GM18868 (cell line): ENCODE measurements around the gene GIMAP7.
"Not testable (repeated sequence)": the region's sequence is repeated elsewhere in the genome, so short reads cannot be mapped to it uniquely, and the experiment has no call there.

ENCODE experiments used
- ATAC-seq: cut with Tn5 transposase; IDR thresholded peaks from one replicate; pipeline ENCODE4 v1.9.1; 2021; ENCODE audit warnings: mild to moderate bottlenecking, moderate library complexity; ENCODE audit not compliant: unreplicated experiment

Gene GIMAP7

GRCh38 chr7:150514748-150515222 is at the start of gene GIMAP7:
GIMAP7 (plus strand) TSS chr7:150514872; CDS start chr7:150519975, 5,103 bp downstream.
- peak; percentile 75 for ATAC-seq

DNA sequence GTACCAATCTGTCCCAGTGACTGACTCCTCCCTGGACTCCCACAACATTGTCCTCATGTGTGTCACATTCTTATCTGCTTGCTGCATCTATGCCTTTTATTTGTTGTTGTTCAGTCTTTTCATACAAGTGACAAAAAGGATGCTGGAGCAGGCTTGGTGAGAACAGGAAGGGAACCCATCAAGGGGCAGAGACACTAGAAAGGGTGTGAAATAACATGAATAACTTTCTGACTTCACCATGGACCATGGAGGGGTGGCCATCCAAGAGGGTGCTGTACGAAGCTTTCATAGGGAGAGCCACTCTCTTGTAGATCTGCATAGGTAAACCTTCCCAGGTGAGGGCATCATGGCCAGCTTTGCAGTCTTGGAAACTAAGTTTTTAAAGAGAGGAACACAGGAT is 49.7 kb upstream of the GIMAP7 start:
- ATAC-seq, result no peak

DNA sequence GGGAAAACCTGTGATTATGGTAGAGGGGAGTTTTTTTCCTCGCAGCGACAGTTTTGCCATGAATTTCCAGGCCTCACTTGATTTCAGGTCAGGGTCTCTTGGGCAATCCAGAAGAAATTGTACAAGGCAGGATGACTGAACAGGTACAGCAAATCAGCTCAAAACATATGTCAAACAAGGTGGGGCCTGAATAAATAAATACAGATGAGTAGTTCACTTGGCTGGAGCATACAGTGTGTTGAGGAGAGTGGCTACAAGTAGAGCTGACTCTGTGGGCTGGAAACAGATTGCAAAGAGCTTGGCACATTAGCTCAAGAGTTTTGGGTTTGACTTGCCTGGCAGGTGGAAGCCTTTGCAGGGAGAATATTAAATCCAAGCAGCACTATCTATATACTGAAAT is 49.3 kb upstream of the GIMAP7 start:
- no peak for ATAC-seq

DNA sequence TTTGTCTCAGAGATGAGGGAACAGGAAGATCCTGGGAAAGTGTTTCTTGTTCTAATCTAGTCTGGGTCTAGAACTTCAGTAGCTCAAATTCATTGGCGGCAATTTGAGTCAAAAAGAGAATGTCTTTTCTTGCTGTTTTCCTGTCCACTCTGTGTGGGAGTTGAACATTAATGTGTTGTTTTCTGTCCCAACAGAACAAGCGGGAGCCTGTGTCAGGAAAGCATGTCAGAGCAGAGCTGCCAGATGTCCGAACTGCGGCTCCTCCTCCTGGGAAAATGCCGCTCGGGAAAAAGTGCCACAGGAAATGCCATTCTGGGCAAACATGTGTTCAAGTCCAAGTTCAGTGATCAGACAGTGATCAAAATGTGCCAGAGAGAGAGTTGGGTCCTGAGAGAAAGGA is 48.2 kb upstream of the GIMAP7 start:
- no peak for ATAC-seq

DNA sequence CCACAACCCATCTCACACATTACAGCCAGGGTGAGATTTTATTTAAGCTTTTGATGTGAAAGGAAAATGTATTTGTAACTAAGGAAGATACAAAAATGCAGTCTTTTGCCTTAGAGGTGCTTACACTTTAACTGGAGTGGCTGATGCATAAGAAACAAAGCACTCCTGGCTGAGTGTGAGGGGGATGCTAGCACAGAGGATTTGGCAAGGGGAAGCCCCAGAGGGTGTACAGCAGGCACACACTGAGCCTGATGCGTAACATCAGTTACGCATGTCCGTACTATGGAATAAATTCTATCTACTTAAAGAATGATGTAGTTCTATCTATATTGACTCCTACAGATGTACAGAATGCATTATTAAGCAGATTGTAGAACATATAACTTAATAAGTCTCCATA is 46.4 kb upstream of the GIMAP7 start:
- no peak for ATAC-seq

GRCh38 chr7:150471886-150472285 is 42.8 kb upstream of the GIMAP7 start:
- ATAC-seq, result no peak

GRCh38 chr7:150473902-150474301 is 40.8 kb upstream of the GIMAP7 start:
- ATAC-seq, result no peak

DNA sequence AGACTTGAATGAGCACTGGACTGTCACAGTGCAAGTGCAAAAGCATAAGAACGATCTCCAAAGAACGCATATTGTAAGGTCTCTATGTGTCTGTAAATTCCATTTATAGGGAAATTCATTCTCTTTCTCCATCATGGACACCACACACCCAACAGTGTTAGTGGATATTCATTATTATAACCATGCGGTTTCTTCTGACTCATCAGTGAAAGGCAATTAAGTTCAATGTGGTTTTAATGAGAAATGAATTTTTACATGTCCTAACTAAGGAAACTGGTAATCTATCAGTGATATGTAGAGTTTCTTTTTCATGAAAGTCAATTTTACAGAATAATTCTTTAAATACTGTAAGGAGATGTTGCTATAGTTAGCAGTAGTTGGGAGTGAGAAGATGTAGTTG is 38.4 kb upstream of the GIMAP7 start:
- ATAC-seq, result no peak

DNA sequence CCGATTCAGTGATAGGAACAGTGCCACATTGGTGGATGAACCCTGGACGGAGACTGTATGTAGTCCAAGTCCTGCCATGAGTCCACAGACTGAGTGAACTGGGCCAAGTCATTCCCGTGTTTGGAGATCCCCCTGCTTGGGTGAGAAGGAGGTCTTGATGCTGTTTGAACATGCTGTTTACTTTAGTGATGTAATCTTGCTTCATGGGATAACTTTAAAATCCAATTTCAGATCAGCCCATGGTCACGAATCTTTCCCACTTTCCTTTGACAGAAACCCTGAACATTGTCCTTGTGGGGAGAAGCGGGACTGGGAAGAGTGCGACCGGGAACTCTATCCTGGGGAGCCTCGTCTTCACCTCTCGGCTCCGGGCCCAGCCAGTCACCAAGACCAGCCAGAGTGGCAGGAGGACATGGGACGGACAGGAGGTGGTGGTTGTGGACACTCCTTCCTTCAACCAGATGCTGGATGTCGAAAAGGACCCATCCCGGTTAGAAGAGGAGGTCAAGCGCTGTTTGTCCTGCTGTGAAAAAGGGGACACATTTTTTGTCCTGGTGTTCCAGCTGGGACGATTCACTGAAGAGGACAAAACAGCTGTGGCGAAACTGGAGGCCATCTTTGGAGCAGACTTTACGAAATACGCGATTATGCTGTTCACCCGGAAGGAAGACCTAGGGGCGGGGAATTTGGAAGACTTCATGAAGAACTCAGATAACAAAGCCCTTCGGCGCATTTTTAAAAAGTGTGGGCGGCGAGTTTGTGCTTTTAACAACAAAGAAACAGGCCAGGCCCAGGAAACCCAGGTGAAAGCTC is 37.6 kb upstream of the GIMAP7 start:
- no peak for ATAC-seq

DNA sequence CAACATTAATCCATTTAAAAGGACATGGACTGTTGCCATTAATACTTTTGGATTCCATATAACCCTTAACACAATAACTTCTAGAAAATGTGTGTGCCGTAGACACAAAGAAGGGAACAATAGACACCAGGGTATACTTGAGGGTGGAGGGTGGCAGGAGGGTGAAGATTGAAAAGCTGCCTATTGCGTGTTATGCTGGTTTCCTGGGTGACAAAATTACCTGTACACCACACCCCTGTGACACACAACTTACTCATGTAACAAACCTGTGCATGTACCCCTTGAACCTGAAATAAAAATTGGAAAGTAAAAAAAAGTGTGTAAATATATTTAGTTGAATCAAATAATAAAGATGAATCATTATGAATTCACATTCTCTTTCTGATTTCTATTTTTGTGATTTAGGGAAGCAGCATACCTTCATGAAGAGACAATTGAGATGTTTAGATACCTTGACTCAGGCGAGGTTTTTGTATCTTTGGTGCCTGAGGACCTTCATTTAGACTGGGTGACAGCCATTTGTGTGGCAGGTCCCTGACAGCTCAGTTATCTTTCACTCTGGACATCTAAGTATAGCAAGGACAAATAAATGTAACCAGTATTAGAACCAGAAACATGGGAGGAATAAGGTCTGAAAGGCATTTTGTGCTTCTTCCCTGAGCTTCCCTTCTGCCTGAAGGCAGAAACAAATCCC is 35.5 kb upstream of the GIMAP7 start:
- ATAC-seq, result no peak

GRCh38 chr7:150481186-150481920 is 33.3 kb upstream of the GIMAP7 start:
- no peak for ATAC-seq

DNA sequence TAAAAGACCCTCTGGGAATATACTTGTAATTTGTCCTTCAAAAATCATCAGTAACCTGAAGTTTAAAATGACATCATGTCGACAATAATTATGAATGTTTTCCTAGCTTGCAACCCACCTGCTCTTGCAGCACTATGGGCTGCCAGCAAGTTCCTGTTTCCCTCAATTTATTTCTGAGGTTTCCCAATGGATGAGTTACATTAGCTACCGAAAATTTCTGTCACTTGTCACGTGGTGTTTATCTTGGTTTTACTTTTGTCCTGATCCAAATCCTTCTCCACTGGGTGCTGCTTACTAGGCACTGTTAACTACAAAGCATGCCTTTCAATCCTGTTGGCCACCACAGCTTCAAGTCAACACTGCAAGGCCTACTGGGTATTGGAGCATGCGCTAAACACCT is 32.8 kb upstream of the GIMAP7 start:
- ATAC-seq, result no peak

GRCh38 chr7:150483514-150483913 is 31.2 kb upstream of the GIMAP7 start:
- not testable (repeated sequence) for ATAC-seq

GRCh38 chr7:150484071-150484470 is 30.6 kb upstream of the GIMAP7 start:
- not testable (repeated sequence) for ATAC-seq

DNA sequence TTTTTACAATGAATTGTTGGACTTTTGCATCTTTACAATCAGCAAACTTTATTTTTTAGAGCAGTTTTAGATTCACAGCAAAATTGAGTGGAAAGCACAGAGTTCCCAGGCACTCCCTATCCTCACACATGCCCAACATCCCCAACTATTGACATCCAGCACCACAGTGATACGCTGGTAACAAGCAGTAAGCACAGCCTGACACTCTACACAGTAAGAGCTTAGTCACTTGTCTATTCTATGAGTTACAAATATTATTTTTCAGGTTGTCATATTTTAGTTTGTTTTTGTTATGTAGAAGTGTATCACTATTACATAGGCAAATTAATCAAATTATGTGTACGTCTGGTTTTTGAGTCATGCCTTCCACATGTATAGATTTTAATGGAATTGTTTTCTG is 27.0 kb upstream of the GIMAP7 start:
- no peak for ATAC-seq

DNA sequence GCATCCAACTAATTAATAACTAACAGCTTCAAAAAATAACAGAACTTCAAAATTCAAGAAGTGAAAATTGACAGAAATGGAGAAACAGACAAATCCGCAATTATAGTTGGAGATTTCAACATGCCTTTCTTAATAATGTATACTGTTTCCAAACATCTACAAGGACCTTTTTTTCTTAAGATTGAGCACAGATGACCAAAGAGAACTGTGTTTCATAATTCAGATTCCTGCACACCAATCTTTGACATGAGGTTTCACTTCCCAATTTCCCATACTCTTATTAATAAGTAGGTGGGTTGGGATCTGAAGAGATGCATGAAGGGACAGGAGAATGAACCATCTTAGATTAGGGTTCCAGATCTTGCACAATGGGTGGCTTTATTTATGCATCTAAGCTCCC is 24.9 kb upstream of the GIMAP7 start:
- no peak for ATAC-seq

DNA sequence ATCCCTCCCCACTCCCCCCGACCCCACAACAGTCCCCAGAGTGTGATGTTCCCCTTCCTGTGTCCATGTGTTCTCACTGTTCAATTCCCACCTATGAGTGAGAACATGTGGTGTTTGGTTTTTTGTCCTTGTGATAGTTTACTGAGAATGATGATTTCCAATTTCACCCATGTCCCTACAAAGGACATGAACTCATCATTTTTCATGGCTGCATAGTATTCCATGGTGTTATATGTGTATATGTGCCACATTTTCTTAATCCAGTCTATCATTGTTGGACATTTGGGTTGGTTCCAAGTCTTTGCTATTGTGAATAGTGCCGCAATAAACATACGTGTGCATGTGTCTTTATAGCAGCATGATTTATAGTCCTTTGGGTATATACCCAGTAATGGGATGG is 21.2 kb upstream of the GIMAP7 start:
- ATAC-seq, result not testable (repeated sequence)

DNA sequence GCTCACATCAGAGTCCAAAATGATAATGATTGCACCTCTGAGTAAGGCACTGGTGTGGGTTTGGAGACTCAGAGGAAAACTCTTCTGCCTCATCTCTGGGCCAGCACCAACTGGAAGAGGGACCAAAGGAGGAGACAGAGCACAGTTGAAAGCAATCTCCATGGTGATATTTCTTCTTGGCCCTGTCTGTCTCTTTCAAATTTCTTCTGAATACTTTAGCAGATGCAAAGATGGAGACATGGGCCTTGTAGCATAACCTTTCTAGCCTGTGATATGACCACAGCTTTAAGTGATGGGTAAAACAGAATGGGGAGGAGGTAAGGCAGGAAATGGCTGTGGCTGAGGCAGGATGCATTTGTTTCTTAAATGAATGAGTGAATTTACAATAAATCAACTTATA is 12.2 kb upstream of the GIMAP7 start:
- ATAC-seq, result no peak

DNA sequence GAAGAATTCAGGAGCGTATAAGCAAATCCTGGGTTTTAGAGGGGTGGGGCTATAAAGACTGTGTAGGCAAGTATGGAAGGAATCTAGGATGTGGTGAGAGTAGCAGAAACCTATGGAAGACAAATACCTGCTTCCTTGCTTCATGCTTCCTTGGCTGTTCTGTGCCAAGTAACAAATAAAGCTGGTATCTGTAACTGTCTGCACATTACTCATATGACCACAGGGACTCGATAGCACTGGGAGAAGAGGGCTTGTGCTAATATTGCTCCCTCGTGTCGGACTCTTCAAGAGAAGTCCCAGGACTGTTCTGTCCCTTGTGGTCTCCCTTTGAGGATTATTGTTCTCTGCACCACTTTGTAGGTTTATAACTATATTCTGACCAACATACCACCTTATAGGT is 11.5 kb upstream of the GIMAP7 start:
- no peak for ATAC-seq

- no peak for ATAC-seq
Measured at GRCh38 chr7:150503581-150503980, 11.1 kb upstream of the GIMAP7 start.

DNA sequence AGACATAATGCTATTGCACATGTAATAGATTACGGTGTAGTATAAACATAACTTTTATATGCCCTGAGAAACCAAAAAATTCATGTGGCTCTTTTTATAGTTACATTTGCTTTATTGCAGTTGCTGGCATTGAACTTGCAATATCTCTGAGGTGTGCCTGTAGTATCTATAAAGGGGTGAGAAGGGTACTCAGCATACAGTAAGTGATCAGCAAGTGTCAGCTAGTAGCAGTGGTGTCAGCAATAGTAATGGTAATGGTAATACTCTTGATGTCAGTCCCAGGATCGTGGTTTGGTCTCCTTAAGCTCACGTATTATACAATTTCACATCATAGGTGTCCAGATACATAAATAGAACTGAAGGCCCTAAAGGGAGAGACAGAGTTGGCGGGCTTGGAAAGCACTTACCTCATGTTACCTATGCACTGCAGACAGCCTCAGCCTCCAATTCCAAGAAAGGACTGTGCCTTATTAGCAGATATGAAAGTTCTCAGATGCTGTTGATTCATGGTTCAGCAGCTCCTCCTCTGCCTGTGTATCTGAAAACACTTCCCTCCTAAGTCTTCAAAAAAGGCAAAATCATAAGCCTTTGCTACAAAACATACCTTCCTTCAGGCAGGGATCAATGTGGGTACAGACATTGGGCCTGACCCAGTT is 6.6 kb upstream of the GIMAP7 start:
- no peak for ATAC-seq
